Smooth muscle cell (in vitro differentiated cells): Measurements from ENCODE around the gene SLC6A11. TPM values are rescaled to one million over a fixed set of nuclear protein-coding genes. Genes with fewer than 3 reads are reported as not detected.

Experiments
- DNase-seq: peaks from one replicate; lab custom pipeline; 2025; ENCODE audit not compliant: unreplicated experiment; lab: John Stamatoyannopoulos, UW
- H2AFZ ChIP-seq: fragments of 200-600 bp; sonication (generic); 2 replicates; pipeline ENCODE4 v1.6.0; 2016; ENCODE audit warnings: antibody characterized with exemption, low read depth, mild to moderate bottlenecking
- H3F3A ChIP-seq: fragments of 200-600 bp; sonication (generic); 2 replicates; pipeline ENCODE4 v1.6.0; 2017; ENCODE audit warnings: antibody characterized with exemption, low read depth
- H3K27ac ChIP-seq: fragments of 200-600 bp; sonication (generic); 2 replicates; pipeline ENCODE4 v1.5.1; 2016; ENCODE audit warnings: low read depth, mild to moderate bottlenecking
- H3K27me3 ChIP-seq: fragments of 200-600 bp; sonication (generic); 2 replicates; pipeline ENCODE4 v1.6.1; 2016; ENCODE audit warnings: low read depth, mild to moderate bottlenecking
- H3K36me3 ChIP-seq: fragments of 200-600 bp; sonication (generic); 2 replicates; pipeline ENCODE4 v1.5.1; 2016; ENCODE audit warnings: low read depth
- H3K4me1 ChIP-seq: fragments of 200-600 bp; sonication (generic); 2 replicates; pipeline ENCODE4 v1.5.1; 2016; ENCODE audit warnings: low read depth
- H3K4me2 ChIP-seq: fragments of 200-600 bp; sonication (generic); 2 replicates; pipeline ENCODE4 v1.6.0; 2016; ENCODE audit warnings: mild to moderate bottlenecking
- H3K4me3 ChIP-seq: fragments of 200-600 bp; sonication (generic); 2 replicates; pipeline ENCODE4 v1.5.1; 2016; ENCODE audit warnings: mild to moderate bottlenecking
- H3K79me2 ChIP-seq: fragments of 200-600 bp; sonication (generic); 2 replicates; pipeline ENCODE4 v1.6.0; 2016; ENCODE audit warnings: low read depth, mild to moderate bottlenecking
- H3K9ac ChIP-seq: fragments of 200-600 bp; sonication (generic); 2 replicates; pipeline ENCODE4 v1.6.0; 2016; ENCODE audit warnings: low read depth
- H3K9me3 ChIP-seq: fragments of 200-600 bp; sonication (generic); replicated peaks from 2 replicates; pipeline ENCODE4 v1.5.1; 2016; ENCODE audit warnings: low read depth
- H4K20me1 ChIP-seq: fragments of 200-600 bp; sonication (generic); 2 replicates; pipeline ENCODE4 v1.6.0; 2016; ENCODE audit warnings: low read depth
- WGBS: methylation state at CpG from one replicate; pipeline ENCODE4 v1.1.7; 2016; ENCODE audit warnings: low lambda C conversion rate; 5-methylcytosine and 5-hydroxymethylcytosine counted together
- polyA plus RNA-seq: library from polyadenylated mRNA; unstranded; fragments of >200 nt; fragmentation: Nextera tagmentation; extraction: Ambion mirVana; gene quantifications from 2 replicates; pipeline ENCODE4 v1.2.1, GENCODE V29; 2016
- total RNA-seq: library from RNA; depleted of rRNA; stranded (reverse); fragments of >200 nt; gene quantifications from 2 replicates; pipeline ENCODE4 v1.2.3, GENCODE V29; 2014
- TF ChIP-seq, protein P1 (sequence below): fragments of 200-600 bp; sonication (generic); IDR thresholded peaks from 2 replicates; pipeline ENCODE4 v1.5.1; 2017; ENCODE audit warnings: borderline replicate concordance, mild to moderate bottlenecking, antibody characterized with exemption; ENCODE audit not compliant: insufficient read depth, poor library complexity, severe bottlenecking

The SLC6A11 gene
- total and polyA plus RNA-seq, 2 experiments from 2014 or later = not detected

DNA sequence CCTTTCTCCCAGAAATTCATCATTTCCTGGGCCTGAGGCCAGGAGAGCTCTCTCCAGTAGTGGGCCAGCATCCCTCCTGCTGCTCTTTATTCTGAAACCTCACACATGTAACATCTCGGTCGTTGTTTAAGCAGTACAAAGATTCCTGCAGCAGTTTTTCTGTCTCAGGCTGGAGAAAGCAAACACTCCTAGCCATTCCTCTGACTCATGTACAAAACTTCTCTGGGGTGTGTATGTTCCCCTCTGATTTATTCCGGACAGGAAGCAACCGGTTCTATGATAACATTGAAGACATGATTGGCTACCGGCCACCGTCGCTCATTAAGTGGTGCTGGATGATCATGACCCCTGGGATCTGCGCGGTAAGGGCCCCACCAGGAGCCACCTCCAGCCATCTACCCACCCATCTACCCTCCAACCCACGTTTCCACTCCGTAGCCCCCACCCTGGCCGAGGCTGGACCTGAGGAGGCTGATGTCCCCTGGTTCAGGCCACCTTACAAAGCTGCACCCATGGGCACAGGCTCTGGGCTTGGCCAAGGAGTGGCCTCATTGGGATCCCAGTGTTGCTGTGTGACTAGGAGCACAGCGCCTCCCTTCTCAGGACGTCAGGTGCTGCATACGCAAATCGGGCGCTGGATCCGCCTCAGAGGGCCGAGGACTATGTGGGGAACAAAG lies 117.9 kb downstream of the SLC6A11 start:
- 81% methylated on average over 19 of the region's 19 CpGs for WGBS
- H3K27me3 ChIP-seq = no peaks in the 10 kb centered on the region
- no peak for DNase-seq
- H3K27ac ChIP-seq = no peak overlapping the region
- no peak overlapping the region for H2AFZ ChIP-seq
- no peak overlapping the region for H3K4me3 ChIP-seq
- no peaks in the 10 kb centered on the region for H3K36me3 ChIP-seq
- TF ChIP-seq, protein P1, sequence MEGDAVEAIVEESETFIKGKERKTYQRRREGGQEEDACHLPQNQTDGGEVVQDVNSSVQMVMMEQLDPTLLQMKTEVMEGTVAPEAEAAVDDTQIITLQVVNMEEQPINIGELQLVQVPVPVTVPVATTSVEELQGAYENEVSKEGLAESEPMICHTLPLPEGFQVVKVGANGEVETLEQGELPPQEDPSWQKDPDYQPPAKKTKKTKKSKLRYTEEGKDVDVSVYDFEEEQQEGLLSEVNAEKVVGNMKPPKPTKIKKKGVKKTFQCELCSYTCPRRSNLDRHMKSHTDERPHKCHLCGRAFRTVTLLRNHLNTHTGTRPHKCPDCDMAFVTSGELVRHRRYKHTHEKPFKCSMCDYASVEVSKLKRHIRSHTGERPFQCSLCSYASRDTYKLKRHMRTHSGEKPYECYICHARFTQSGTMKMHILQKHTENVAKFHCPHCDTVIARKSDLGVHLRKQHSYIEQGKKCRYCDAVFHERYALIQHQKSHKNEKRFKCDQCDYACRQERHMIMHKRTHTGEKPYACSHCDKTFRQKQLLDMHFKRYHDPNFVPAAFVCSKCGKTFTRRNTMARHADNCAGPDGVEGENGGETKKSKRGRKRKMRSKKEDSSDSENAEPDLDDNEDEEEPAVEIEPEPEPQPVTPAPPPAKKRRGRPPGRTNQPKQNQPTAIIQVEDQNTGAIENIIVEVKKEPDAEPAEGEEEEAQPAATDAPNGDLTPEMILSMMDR = no peak
- H3K79me2 ChIP-seq = no peaks in the 10 kb centered on the region
- H3K4me1 ChIP-seq = no peaks in the 10 kb centered on the region
- no peaks in the 10 kb centered on the region for H3F3A ChIP-seq
- no peak overlapping the region for H3K4me2 ChIP-seq
- no peaks in the 10 kb centered on the region for H4K20me1 ChIP-seq
- no peak overlapping the region for H3K9ac ChIP-seq
- no peaks in the 10 kb centered on the region for H3K9me3 ChIP-seq

DNA sequence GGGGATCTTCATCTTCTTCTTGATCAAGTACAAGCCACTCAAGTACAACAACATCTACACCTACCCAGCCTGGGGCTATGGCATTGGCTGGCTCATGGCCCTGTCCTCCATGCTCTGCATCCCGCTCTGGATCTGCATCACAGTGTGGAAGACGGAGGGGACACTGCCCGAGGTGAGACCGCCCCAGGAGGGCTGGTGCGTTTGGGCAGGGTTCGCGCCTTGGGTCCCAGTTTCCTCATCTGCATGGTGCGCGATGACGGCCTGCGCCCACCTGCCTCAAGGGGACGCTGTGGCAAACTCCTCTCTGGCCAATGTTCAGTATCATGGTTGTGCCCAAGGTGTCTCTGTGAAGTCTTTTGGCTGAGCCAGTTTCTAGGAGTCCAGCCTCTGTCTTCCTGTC lies 119.0 kb downstream of the SLC6A11 start:
- H3F3A ChIP-seq = no peaks in the 10 kb centered on the region
- no peaks in the 10 kb centered on the region for H3K36me3 ChIP-seq
- H3K9ac ChIP-seq = no peak overlapping the region
- no peaks in the 10 kb centered on the region for H4K20me1 ChIP-seq
- H3K9me3 ChIP-seq = no peaks in the 10 kb centered on the region
- no peaks in the 10 kb centered on the region for H3K27me3 ChIP-seq
- no peak overlapping the region for H2AFZ ChIP-seq
- H3K4me2 ChIP-seq = no peak overlapping the region
- H3K4me3 ChIP-seq = no peak overlapping the region
- no peak overlapping the region for H3K27ac ChIP-seq
- H3K79me2 ChIP-seq = no peaks in the 10 kb centered on the region
- TF ChIP-seq, protein P1 = no peak
- no peak for DNase-seq
- WGBS = 95% methylated on average over 12 of the region's 12 CpGs
- no peaks in the 10 kb centered on the region for H3K4me1 ChIP-seq

DNA sequence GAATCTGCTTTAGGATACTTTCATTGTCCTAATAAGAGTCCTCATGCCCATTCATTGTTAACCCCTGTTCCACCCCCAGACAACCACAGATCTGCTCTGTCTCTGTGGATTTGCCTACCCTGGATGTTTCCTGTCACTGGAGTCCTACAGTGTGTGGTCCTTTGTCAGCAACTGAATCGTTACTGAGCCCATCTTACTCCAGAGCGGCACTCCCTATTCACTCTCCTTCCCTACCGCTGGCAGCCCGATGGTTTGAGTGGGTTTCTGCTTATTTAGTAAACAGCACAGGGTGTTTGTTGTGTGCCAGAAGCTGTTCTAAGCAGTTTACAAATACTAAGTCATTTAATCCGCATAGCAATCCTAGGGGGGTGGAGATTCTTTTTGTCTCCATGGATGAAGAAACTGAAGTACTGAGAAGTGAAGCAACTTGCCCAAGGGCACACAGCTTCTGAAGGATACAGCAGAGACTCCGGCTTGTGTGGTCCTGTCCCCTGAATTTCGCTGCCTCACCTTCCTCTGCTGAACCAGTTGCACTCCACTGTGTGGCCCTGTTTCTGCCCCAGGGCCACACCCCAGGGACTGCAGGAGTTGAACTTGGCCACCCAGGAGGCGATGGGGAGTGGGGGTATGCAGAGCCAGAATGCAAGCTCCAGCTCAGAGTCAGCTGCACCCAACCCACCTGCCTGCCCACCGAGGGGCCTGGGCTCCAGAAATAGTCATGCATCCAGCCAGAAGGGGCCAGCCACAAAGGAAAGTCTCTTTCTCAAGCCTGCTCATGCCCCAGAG lies 120.0 kb downstream of the SLC6A11 start:
- Histone ChIP-seq H3F3A (no peaks in the 10 kb centered on the region), H4K20me1 (no peaks in the 10 kb centered on the region), H3K9me3 (no peaks in the 10 kb centered on the region), H3K27ac (no peak overlapping the region), H3K4me3 (no peak overlapping the region), H3K4me2 (no peak overlapping the region), H3K9ac (no peak overlapping the region), H3K79me2 (no peaks in the 10 kb centered on the region), H2AFZ (no peak overlapping the region), H3K27me3 (no peaks in the 10 kb centered on the region), H3K4me1 (no peaks in the 10 kb centered on the region), H3K36me3 (no peaks in the 10 kb centered on the region)
- TF ChIP-seq, protein P1 = no peak
- 67% methylated on average over 9 of the region's 9 CpGs for WGBS
- DNase-seq = no peak

DNA sequence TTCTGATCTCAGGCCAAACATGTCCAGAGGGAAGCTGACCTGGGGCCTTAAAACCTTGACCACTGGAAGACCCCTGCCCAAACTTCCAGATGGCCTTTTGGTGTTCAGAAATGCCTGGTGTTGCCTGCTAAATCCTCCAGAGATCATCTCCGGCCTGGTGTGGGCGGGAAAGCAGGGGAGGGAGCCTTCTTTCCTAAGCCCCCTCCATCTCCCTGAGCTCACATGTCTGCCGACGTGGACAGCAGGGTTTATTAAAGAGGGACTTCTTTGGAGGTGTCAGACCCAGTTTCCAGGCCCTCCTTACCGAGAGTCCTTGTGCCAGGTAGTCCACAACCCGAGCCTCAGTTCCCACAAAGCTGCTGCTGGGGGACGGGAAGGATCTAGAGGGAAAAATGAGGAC lies 120.7 kb downstream of the SLC6A11 start:
- H3K4me1 ChIP-seq = no peaks in the 10 kb centered on the region
- DNase-seq = no peak
- TF ChIP-seq, protein P1 = no peak
- H3K4me2 ChIP-seq = no peak overlapping the region
- WGBS = 57% methylated on average over 7 of the region's 7 CpGs
- no peak overlapping the region for H2AFZ ChIP-seq
- H3K27ac ChIP-seq = no peak overlapping the region
- H3K79me2 ChIP-seq = no peaks in the 10 kb centered on the region
- no peaks in the 10 kb centered on the region for H3F3A ChIP-seq
- H3K4me3 ChIP-seq = no peak overlapping the region
- H4K20me1 ChIP-seq = no peaks in the 10 kb centered on the region
- no peaks in the 10 kb centered on the region for H3K36me3 ChIP-seq
- H3K9me3 ChIP-seq = no peaks in the 10 kb centered on the region
- no peak overlapping the region for H3K9ac ChIP-seq
- no peaks in the 10 kb centered on the region for H3K27me3 ChIP-seq
